GM19397 (cell line): Measurements from ENCODE around the gene G6PD.

Source experiments
- ATAC-seq: cut with Tn5 transposase; IDR thresholded peaks from one replicate; pipeline ENCODE4 v1.9.1; 2021; ENCODE audit warnings: mild to moderate bottlenecking, moderate library complexity; ENCODE audit not compliant: unreplicated experiment

Gene G6PD

DNA sequence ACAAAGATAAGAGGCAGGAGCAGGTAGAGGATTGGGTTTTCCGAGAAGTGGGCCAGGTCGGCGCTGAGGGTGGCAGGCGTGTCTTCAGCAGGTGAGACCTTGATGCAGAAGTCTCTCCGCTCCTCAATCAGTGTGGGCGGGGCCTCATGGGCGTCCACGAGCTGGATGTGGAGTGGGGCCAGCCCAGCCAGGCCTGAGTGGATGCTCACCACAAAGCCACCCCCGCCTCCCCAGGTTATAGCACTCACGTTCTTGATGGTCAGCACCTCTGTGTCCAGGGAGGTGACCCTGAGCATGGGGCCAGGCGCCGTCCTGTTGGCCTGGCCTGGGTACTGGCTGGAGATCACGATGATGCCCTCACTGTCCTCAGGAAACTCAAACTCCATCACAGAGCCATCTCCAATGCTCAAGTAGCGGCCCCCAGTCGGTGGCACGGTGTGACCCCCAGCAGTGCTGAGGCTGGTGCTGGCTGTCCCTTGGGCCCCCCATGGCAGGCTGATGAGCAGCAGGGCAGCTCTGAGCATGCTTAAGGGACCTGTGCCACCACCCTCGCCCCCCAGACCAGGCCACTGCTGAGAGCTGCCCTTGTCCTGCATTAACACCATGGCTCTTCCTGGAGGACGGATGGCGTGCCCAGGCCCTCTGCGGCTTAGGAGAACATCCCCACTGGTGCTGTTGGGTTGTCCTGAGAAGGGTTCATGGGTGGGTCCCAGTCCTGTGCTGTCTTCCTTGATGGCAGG lies 58.1 kb downstream of the G6PD start:
- ATAC-seq, result no peak

DNA sequence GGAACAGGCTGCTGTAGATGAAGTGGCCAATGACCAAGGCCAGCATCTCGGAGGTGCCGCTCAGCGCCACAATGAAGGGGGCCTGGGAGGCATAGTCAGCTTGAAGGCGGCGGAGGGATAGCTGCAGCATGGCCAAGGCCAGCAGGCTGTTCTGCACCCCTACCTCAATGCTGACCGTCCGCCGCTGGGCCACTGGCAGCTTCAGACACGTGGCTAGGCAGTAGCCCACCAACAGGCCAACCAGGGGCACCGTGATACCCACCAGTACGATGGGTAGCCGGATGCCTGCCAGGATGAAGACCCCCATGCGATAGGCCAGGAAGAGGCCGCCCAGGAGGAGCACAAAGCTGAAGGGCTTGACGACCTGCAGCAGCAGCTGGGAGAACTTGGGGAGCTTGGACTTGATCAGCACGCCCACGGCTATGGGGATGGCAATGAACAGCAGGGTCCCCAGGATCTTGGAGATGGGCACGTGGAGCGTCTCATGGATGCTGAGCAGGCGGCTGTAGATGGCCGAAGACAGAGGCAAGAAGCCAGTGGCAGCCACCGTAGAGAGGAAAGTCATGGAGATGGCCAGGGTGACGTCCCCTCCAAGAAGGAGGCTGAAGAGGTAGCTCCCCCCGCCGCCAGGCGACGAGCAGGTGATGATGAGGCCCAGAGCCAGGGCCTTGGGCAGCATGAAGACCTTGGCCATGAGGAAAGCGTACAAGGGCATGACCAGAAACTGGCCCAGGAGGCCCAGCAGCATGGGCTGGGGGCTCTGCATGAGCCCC lies 58.9 kb downstream of the G6PD start:
- ATAC-seq, result no peak

DNA sequence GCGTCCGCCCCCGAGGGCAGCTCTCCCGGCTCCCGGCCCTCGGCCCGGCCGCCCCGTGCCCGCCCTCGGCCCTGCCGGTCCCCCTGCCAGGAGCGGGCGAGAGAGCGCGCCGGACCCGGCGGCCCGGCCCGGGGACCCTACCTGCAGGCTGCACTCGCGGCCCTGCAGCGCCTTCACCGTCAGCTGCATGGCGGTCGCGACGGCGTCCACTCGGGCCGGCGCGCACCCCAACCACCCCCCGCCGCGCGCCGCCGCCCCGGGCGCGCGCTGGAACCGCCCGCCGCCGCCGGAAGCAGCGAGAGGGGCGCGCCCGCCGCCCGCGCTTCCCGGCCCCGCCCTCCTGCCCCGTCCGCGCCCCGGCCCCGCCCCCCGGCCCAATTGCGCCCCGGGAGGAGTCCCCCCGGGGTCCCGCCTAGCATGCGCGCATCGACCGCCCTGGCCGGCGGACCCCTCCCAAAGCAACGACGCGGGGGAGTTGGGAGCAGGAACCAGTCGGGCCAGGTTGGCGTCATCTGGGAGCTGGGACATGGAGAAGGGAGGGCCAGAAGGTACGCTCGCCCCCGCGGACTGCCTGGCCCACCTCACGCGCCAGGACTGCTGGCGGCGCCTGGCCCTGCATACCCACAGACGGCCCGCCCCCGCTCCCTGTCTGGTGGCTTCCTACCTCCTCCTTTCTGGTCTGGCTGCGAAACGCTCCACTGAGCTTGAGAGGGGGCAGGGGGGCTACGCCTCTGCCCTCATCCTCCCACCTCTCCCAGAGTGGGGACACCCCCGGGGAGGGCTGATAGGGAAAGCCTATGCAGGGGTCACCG lies 60.0 kb downstream of the G6PD start, which contains the start of gene UBL4A:
Gene UBL4A, minus strand, starts transcription at position 220 of the 812 bp plus-strand sequence. Its CDS starts 31 bp downstream, at position 189.
- no peak for ATAC-seq

DNA sequence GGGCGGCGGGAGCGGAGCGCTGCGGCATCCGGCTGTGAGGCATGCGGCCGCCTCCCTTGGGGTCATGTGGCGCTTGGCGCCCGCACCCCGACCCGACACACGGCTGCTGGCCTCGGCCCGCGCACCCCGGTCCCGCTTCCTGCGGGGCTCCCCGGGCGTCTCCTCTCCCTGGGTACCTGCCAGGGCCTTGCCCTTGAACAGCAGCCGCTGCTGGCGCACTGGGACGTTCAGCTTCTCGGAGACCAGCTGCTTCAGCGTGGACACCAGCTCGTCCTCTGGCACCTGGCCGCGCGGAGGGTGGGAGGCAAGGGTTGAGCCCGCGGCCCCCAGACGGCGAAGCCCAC lies 60.6 kb downstream of the G6PD start:
- ATAC-seq, result no peak

DNA sequence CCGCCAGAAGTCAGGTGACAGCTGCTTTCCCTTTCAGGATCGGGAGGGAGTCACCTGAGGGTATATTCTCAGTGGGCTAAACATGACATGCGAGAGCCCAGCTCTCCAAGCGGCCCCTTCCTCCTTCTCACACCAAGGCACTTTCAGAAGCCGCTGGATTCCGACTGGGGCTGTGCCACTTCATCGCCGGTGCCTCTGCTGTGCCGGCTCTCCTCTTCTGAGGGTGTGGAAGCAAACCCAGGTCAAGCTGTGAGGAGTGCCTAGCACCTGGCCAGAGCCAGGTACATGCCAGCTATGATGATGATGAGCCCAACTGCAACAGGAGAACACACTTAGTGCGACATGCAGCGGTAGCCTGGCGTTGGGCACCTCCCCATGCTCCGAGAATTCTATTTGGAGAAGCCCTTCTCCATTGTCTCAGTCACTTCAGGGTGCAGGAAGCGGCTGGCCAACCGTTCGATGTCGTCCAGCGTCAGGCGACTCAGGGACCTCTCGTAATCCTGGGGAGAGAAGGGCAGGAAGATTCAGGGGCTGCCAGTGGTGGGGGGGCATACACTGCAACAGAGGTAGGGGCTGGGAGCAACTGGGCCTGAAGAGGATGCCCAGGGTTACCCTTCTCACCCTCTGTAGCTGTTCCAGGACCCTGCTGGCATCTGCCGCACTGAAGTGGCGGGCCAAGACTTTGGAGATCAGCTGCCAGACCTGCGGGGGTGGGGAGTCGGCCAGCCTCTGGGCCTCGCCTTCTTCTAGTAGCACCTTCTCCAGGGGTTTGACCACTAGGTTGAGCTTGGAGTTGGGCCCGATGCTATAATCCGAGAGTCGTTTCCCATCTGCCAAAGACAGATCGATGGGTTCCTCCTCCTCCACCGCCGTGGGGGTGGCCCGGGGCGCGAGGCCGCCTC lies 61.2 kb downstream of the G6PD start:
- ATAC-seq, result no peak

DNA sequence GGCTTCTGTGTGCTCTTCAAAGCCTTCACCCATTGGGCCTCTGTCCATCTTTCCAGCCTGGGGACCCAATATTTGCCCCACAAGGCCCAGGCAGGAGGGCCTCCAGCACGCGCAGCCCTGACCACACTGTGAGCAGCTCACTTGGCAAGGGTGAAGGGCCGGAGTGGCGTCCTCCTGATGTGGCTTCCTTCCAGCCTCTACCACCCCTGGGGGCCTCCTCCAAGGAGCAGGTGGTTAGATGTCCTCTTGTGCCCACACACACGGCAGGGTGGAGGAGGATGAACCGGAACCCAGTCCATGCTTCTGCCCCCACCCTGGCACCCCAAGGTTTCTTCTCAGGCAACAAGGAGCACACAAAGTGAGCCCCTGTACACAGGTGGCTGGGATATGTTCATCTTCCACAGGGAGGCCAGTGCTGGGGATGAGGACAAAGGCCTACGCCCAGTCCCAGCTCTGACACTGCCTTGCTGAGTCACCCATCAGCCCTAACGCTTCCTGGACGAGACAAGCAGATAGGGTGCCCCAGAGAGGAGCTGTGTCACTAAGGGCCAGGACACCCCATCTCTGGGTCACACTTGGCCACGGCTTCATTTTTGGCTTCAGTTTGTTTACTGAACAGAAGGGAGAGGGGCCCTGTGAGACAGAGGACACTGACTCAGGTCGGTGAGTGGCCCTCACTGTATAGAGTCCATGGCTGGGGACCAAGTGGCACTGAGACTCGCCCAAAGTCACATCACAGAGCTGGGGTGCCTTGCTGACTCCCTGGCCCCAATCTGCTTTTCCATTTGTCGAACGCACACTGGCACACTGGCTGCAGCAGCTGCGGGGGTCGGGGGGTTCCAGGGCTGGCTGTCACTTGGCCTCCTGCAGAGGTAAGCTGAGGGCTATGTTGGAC lies 62.1 kb downstream of the G6PD start:
- no peak for ATAC-seq

DNA sequence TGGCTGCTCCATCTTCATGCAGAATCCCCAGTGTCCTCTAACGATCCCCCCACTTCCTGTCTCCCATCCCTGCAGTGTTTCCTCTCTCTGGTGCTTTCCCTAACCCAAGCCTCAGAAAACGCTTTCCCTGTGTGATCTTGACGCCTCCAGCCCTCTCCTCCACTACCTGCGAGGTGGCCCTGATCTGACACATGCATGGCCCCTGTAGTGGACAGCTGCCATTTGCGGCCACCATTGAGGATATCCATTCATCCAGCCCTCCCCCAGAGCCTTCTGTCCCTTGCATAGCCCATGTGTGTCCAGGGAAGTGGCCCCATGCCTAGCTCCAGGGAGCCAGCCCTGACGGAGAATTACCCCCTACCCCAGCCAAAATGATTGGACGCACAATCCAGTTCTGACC lies 63.3 kb downstream of the G6PD start:
- no peak for ATAC-seq

DNA sequence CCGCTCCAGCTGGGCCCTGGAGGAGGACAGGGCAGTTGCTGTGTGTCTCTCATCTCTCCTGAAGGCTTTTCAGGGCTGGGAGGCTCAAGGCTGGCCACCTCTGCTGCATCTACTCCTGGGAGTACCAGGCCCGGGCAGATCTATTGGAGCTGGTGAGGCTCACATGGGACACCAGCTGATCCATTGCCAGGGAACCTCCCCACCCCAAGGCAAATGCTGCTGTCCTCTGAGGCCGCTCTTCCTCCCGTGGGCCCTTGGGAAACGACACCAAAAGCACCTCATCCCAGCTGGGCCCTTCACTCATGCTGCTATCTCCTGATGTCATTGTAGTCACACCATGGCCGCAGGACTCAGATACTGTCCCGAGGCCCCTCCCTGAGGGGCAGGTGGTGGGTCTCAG lies 63.9 kb downstream of the G6PD start:
- no peak for ATAC-seq

DNA sequence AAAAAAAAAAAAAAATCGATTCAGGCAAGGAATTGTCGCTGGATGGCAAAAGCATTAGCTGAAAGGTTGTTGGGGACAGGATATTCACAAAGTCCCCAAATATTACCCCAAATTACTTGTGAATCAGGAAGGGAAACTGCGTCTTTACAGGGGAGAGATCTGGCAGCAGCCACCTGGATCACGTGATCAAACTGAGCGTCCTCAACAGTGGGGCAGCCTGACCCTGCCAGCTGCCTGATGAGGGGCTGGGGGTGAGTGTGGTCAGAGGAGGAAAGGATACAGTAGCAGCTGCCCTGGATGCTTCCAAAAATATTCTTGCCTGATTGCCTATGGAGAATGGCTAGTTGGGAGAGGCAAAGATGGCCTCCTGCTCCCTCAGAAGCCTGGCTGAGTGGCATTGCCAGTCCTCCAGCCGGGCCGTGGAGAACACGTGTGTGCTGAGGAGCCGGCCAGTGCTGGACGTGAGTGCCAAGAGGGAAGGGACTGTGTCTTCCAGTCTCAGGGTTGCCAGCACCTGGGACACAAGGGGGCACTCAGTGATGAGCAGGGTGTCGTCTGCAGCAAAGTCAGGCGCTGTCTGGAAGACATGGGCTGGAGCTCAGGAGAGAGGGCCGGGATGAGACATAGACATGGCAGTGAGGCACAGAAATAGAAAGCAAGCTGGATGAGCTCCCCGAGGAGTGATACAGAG lies 64.6 kb downstream of the G6PD start:
- ATAC-seq, result no peak
